ENCODE data around the gene IL18R1.

IL18R1 gene

GRCh38 chr2:102355526-102356380, at the start of gene IL18R1:
Gene IL18R1 (plus strand): TSS chr2:102355796. CDS start chr2:102362661, 6,865 bp downstream.
- H4K20me1 ChIP-seq (ENCODE audit: insufficient read depth, low read length) = no peaks in the 10 kb centered on the region
- H3K9me2 ChIP-seq (replicated peaks; ENCODE audit: insufficient read depth, low read length) = no peaks in the 10 kb centered on the region
- peak within 1 kb of the TSS; percentile 85 for H3K4me2 ChIP-seq (ENCODE audit: low read depth, low read length)
- peak within 1 kb of the TSS; percentile 63; the same call in 1 of the 2 replicates for H3K9ac ChIP-seq (ENCODE audit: low read length)
- H3K79me2 ChIP-seq (ENCODE audit: low read length) = no peaks in the 10 kb centered on the region
- peak within 1 kb of the TSS; percentile 30; the same call in 1 of the 2 replicates for H3K27ac ChIP-seq (ENCODE audit: low read length)
- no peaks in the 10 kb centered on the region for H3K4me1 ChIP-seq (ENCODE audit: low read length)
- peak within 1 kb of the TSS; percentile 92 for H2AFZ ChIP-seq (ENCODE audit: low read length)
- peak; percentile 74 for DNase-seq
- no peaks in the 10 kb centered on the region for H3K9me3 ChIP-seq (replicated peaks; ENCODE audit: insufficient read depth, low read length)
- H3K4me3 ChIP-seq (ENCODE audit: low read length) = peak within 1 kb of the TSS; percentile 82
- H3K36me3 ChIP-seq (replicated peaks; ENCODE audit: insufficient read depth, low read length) = no peaks in the 10 kb centered on the region
- TF ChIP-seq CTCF (IDR thresholded peaks at IDR 0.05; ENCODE audit: low read length) (peak; percentile 75), EZH2phosphoT487 (IDR thresholded peaks at IDR 0.05; ENCODE audit: low read length) (no peak)
- H3K27me3 ChIP-seq (replicated peaks; ENCODE audit: insufficient read depth, low read length) = no peaks in the 10 kb centered on the region
- H3F3A ChIP-seq (ENCODE audit: insufficient read depth, low read length) = peaks cover 4% of the 10 kb centered on the region; the same call in 1 of the 2 replicates

DNA sequence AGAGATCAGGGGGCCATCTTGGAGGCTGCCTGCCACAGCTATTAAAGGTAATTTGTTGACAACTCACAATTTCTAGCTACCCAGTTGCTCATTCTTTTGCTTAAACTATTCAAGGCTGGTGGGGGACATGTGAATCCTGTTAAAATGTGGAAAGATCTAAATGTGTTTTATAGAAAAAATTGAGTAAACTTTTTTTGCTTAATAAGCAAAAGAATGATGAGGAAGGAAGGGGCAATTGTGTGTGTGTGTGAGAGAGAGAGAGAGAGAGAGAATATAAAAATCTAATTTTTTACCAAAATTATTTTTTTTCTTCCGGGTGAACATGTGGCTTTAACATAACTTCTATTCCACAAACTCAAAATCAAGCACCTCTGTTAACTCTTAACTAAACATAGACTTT, 49.5 kb upstream of the IL18R1 start:
- Histone ChIP-seq H3K27me3 (replicated peaks; ENCODE audit: insufficient read depth, low read length) (no peaks in the 10 kb centered on the region), H3K4me2 (ENCODE audit: low read depth, low read length) (no peak overlapping the region), H3K9me3 (replicated peaks; ENCODE audit: insufficient read depth, low read length) (no peaks in the 10 kb centered on the region), H3K9me2 (replicated peaks; ENCODE audit: insufficient read depth, low read length) (no peaks in the 10 kb centered on the region), H3K36me3 (replicated peaks; ENCODE audit: insufficient read depth, low read length) (no peaks in the 10 kb centered on the region), H3K79me2 (ENCODE audit: low read length) (no peaks in the 10 kb centered on the region), H3K4me1 (ENCODE audit: low read length) (no peaks in the 10 kb centered on the region), H3K4me3 (ENCODE audit: low read length) (no peak overlapping the region), H3K27ac (ENCODE audit: low read length) (no peak overlapping the region), H2AFZ (ENCODE audit: low read length) (no peak overlapping the region), H4K20me1 (ENCODE audit: insufficient read depth, low read length) (no peaks in the 10 kb centered on the region), H3K9ac (ENCODE audit: low read length) (no peak overlapping the region), H3F3A (ENCODE audit: insufficient read depth, low read length) (no peaks in the 10 kb centered on the region)
- DNase-seq = no peak
- no peak for TF ChIP-seq EZH2phosphoT487 (IDR thresholded peaks at IDR 0.05; ENCODE audit: low read length)
- TF ChIP-seq CTCF (IDR thresholded peaks at IDR 0.05; ENCODE audit: low read length) = no peak
- no peak for TF ChIP-seq EZH2 (optimal IDR thresholded peaks at IDR 0.05; ENCODE audit: low read depth, low read length)

DNA sequence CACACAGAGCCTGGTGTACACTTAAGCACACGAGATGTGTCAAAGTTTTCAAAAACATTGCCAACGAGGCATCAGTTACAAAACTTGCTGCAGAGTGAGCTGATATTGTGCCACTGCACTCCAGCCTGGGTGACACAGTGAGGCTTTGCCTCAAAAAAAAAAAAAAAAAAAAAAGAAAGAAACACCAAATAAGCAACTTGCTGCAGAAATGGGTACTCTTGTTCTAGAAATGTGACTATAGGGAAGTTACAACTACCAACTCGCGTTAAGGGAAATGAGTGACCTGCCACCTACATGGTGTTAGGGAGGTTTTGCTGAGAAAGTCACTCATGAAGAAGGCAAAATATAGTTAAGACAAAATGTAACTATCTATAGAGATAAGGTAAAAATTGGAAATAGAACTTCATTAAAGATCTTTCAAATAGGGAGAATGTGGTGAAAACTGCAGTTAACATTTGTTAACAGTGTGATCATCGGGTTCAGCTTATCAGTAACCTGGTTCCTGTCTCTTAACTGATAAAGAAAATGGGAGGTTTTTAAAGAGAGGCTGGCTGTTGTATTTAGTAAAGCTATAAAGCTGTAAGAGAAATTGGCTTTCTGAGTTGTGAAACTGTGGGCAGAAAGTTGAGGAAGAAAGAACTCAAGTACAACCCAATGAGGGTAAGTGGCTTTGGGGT, 44.5 kb upstream of the IL18R1 start, which contains the start of gene IL1RL1:
Gene IL1RL1, plus strand, starts transcription at position 600 of the 677 bp plus-strand sequence. CDS start 26,702 bp downstream, outside the sequence.
- no peak within 1 kb of the TSS for H2AFZ ChIP-seq (ENCODE audit: low read length)
- H3F3A ChIP-seq (ENCODE audit: insufficient read depth, low read length) = no peaks in the 10 kb centered on the region

More for the DNA sequence above, 44.5 kb upstream of the IL18R1 start, which contains the start of gene IL1RL1:
- Histone ChIP-seq H3K9ac (ENCODE audit: low read length) (no peak within 1 kb of the TSS), H4K20me1 (ENCODE audit: insufficient read depth, low read length) (no peaks in the 10 kb centered on the region), H3K9me3 (replicated peaks; ENCODE audit: insufficient read depth, low read length) (no peaks in the 10 kb centered on the region), H3K4me1 (ENCODE audit: low read length) (no peaks in the 10 kb centered on the region), H3K9me2 (replicated peaks; ENCODE audit: insufficient read depth, low read length) (no peaks in the 10 kb centered on the region), H3K27me3 (replicated peaks; ENCODE audit: insufficient read depth, low read length) (no peaks in the 10 kb centered on the region), H3K27ac (ENCODE audit: low read length) (no peak within 1 kb of the TSS), H3K79me2 (ENCODE audit: low read length) (no peaks in the 10 kb centered on the region), H3K4me3 (ENCODE audit: low read length) (no peak within 1 kb of the TSS), H3K4me2 (ENCODE audit: low read depth, low read length) (no peak within 1 kb of the TSS), H3K36me3 (replicated peaks; ENCODE audit: insufficient read depth, low read length) (no peaks in the 10 kb centered on the region)
- no peak for TF ChIP-seq CTCF (IDR thresholded peaks at IDR 0.05; ENCODE audit: low read length)
- TF ChIP-seq EZH2 (optimal IDR thresholded peaks at IDR 0.05; ENCODE audit: low read depth, low read length) = no peak
- no peak for TF ChIP-seq EZH2phosphoT487 (IDR thresholded peaks at IDR 0.05; ENCODE audit: low read length)
- no peak for DNase-seq

Data from MM.1S (cell line).